Amygdala (tissue), 56 donors: ENCODE data around the gene EDN3.

Source experiments
- DNase-seq, 56 donors: peaks; one replicate each; lab custom pipeline; 2025; lab: John Stamatoyannopoulos, UW

Gene EDN3

DNA sequence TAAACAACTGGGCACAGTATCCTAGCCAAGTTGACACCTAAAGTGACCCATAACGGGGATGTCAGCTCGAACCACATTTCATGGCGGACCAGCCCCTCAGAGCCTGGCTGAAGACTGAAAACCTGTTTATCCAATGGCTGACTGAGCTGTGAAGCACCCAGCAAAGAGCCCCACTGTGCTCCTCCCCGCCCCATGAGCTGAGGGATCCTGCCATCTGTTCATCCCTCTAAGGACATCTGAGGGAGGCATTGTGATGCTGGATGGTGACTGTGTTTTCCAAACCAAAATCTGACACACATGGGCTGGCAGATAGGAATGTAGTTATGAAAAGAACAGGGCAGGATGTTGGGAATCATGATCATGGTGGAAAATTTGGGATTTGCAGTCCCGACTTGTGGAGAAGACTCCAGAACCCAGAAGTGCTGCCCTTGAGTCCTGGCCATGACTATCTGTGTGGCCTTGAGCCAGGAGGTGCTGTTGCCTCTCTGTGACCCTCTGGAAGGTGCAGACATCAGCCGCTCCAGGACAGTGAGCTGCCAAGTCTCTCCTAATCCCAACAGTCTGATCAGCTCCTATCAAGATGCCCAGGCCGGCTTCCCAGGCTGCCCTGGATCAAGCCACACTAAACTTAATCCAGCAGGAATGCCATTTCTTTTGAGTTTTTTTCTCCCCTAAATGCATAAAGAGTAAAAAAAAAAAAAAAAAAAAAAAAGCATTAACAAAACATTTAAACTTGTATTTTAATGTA, 5.7 kb downstream of the EDN3 start:
- DNase-seq: no peak

- DNase-seq: no peak
Measured at GRCh38 chr20:59307270-59307669, 6.9 kb downstream of the EDN3 start.

- no peak for DNase-seq
Measured at GRCh38 chr20:59308493-59309201, 8.2 kb downstream of the EDN3 start.

DNA sequence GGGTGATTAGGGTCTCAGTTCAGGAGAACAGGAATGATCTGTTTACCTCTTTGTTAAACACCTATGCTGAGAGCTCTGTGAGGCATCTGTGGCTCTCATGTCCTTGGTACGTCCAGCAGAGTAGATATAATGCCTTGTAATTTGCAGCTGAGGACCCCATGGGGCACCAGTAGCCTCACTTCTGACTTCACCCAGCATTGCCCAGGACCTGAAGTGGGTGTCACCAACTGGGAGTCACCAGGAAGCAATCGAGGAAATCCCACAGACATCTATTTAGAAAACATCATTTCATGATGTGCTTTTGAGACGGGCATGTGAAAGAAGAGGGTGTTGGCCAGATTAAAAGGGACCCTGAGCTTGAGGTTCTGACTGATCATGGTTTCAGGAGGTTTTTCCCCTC, 8.8 kb downstream of the EDN3 start:
- no peak for DNase-seq

DNA sequence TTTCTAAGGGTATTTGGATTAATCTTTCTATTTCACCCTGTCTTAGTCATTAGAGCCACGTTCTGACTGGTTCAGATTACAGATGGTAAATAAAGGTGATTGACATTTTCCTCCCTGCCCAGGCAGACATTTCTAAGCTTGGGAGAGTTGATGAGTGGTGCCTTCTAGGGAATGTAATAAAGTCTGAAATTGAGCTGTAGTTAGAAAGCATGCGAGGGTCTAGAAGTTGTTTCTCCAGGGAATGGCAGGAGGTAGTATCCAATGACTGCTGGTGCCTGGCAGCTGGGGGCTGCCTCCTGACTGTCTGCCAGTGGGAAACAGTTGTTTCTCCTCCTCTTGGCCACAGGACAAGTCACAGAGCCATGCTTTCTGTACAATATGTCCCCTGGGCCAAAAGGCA, 14.6 kb downstream of the EDN3 start:
- DNase-seq: no peak

- DNase-seq: no peak
Measured at GRCh38 chr20:59316911-59317731, 16.7 kb downstream of the EDN3 start.

- DNase-seq: no peak
Measured at GRCh38 chr20:59318201-59318790, 17.9 kb downstream of the EDN3 start.

GRCh38 chr20:59318803-59319202, 18.4 kb downstream of the EDN3 start:
- no peak for DNase-seq

DNA sequence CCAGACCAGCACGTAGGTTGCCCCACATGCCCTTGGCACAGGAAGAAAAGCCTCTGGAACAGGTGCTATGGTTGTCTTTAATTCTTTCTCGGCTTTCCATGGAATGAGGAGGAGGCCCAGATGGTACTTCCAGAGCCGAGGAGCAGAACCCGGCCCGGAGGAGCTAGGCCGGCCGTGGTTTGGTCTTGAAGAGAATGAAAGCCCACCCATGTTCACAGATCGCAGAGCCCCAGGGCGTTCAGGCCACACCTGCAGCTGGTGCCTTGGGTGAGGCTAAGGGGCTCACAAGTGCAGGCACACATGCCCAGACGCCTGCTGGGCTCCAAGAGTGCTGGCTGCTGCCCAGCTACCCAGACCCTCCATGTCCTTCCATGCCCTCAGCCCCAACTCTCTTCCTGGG, 20.0 kb downstream of the EDN3 start:
- no peak for DNase-seq

DNA sequence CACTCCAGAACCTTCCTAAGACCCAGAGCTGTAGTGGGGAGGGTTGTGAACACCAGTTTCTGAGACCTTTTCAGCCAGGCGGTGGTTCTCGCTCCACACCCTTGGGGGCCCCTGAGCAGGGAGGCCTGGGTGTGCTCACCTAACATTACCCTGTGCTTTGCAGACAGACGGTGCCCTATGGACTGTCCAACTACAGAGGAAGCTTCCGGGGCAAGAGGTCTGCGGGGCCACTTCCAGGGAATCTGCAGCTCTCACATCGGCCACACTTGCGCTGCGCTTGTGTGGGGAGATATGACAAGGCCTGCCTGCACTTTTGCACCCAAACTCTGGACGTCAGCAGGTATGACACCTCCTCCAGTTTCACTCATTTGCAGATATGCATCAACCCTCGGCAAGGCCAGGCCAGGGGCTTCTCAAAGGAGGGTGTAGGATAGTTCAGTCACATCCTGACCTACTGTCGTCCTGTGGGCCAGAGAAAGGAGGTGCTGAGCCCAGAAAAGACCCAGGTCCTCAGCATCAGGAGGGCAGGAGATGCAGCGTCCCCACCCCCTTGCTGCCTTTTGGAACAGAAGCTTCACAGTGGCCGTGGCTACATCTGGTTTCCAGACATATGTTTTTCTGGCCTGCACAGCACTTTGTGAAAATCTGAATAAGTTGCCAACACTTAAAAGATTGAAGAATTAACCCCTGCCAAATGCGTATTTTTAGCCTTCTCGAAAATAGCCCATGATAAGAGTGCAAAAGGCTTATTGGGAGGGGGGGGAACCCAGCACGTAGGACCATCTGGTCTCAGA, 20.6 kb downstream of the EDN3 start:
- DNase-seq: no peak

- no peak for DNase-seq
Measured at GRCh38 chr20:59322081-59322480, 21.7 kb downstream of the EDN3 start.

DNA sequence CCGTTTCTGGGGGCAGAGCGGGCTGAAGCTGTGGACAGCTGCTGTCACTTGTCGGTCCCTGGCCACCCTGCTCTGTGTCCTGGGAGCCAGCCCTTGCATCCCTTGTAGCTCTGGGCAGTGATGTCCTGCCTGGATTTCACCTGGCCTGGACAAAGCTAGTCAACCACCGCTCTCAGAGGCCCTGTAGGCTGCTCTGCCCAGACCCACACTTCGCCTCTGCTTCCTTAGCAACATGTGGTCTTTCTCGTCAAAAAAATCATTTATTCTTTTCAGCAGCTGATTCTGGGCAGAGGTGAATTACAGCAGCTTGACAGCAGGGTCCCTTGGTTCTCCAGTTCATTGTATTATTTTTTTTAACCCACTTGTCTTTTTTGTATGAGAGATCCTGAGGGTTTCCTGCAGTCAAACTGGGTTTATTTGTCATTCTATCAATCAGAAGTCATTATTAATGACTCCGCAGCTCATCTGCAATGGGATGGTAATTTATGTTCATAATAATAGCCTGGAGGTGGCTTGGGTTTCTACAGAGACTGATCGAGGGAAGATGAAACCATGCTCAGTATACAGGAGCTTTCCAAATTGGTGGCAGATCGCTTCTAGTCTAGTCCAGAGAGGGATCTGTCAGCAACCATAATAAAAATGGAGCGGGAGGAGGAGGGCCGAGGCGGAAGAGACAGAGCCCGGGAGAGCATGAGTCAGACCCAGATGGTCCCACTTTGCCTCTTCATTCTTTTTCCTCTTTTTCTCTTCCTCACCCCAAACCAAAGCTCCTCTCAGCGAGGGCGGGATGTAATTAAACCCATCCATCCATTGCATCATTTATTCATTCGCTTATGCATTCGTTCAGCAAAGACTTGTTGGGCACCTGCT, 22.4 kb downstream of the EDN3 start:
- peak in 2 of 56 donors; percentile 4 to 18 for DNase-seq

GRCh38 chr20:59323731-59324130, 23.3 kb downstream of the EDN3 start:
- DNase-seq: no peak

DNA sequence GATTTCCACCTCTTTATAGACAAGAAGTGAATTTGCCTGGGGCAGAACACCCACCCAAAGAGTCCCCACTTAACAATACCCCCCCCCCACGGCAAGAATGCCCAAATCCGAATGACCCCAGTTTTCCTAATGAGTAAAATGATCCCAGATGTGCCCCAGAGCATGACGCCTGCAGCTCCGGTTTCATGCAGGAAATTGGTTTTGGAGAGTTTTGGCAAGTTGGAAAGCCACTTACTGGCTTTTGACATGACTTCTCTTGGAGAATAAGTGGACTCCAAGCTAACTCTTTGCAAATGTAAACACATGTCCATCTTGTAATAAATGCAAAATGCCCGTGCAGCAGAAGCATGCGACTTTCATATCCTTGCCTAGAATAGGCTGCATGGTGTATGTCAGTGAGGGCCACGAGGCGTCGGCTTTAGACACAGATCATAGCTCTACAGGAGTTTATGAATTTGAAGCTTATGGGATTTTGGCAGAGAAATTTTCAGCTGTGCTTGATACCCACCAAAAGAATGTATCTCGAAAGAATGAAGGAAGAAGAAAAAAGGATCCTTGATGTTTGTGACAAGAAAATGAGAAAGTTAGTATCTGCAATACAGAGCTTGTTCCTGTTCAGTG, 24.2 kb downstream of the EDN3 start:
- DNase-seq: no peak

DNA sequence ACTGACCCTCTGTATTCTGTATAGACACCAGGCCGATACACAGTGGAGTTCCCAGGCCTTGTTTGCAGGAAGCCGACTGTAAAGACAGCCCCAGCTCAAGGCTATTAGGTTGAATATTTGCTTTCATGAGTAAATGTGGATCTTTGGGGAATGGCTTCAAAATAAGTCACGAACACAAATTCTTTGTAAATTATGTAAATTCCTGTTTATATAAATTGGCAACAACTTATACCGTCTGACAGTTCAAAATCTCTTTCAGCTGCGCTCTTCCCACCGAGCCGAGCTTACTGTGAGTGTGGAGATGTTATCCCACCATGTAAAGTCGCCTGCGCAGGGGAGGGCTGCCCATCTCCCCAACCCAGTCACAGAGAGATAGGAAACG, 24.7 kb downstream of the EDN3 start:
- no peak for DNase-seq

DNA sequence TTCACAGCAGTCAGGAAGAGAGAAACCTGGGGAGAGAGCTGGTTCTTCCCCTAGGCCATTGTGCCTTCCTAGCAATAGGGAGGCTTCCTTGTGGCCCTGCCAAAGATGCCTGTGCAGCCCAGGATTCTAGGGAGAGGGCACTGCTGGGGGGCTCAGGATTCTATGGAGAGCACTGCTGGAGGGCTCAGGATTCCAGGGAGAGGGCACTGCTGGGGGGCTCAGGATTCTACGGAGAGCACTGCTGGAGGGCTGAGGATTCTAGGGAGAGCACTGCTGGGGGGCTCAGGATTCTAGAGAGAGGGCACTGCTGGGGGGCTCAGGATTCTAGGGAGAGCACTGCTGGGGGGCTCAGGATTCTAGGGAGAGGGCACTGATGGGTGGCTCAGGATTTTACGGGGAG, 25.8 kb downstream of the EDN3 start:
- DNase-seq: no peak

DNA sequence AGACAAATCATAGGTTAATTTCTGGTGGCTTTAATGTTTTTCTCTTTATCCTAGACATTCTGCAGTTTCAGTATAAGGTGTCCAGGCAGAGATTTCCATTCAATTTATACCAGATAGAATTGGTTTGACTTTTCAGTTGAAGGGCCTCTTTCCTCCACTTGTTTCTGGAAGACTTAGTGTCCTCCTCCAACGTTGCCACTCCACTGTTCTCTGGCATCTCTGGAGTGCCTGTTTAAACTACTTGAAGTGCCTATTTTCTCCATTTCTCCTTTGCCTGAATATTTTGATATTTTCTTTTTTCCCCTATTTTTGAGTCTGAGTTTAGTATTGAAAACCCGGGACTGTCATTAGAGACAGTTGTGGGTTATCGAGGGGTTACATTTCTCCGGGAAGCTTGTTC, 27.7 kb downstream of the EDN3 start:
- no peak for DNase-seq

- no peak for DNase-seq
Measured at GRCh38 chr20:59331721-59332329, 31.4 kb downstream of the EDN3 start.
